Neural crest cell (in vitro differentiated cells): ENCODE measurements around the gene ZC2HC1B. TPM values are rescaled to one million over a fixed set of nuclear protein-coding genes. Genes with fewer than 3 reads are reported as not detected.

Source experiments
- DNase-seq: peaks from one replicate; pipeline ENCODE4 v3.0.0; 2021; ENCODE audit warnings: low read depth, mixed read lengths, low spot score
- H3K27ac Mint-ChIP-seq: one replicate; pipeline ENCODE4 v1.8.0; 2021; ENCODE audit warnings: mild to moderate bottlenecking, mixed read lengths; ENCODE audit not compliant: unreplicated experiment
- H3K27me3 Mint-ChIP-seq: 2 replicates; pipeline ENCODE4 v1.8.0; 2021; ENCODE audit warnings: low read depth, mild to moderate bottlenecking, mixed read lengths
- H3K36me3 Mint-ChIP-seq: 2 replicates; pipeline ENCODE4 v1.8.0; 2021; ENCODE audit warnings: low read depth, mild to moderate bottlenecking, mixed read lengths
- H3K4me1 Mint-ChIP-seq: 2 replicates; pipeline ENCODE4 v1.8.0; 2021; ENCODE audit warnings: mixed read lengths
- H3K4me3 Mint-ChIP-seq: one replicate; pipeline ENCODE4 v1.8.0; 2021; ENCODE audit warnings: mild to moderate bottlenecking, mixed read lengths
- H3K9me3 Mint-ChIP-seq: 2 replicates; pipeline ENCODE4 v1.8.0; 2021; ENCODE audit warnings: mixed read lengths
- total RNA-seq: library from RNA; stranded (reverse); gene quantifications from 2 replicates; pipeline ENCODE4 v1.2.1, GENCODE V29; 2021
- TF ChIP-seq, protein P1 (sequence below): fragments of 200-600 bp; sonication (generic); conservative IDR thresholded peaks from 2 replicates; pipeline ENCODE4 v1.5.0; 2021; ENCODE audit warnings: antibody characterized with exemption, mild to moderate bottlenecking

Gene ZC2HC1B
- total RNA-seq, 1 donor from 2014 or later, result not detected

DNA sequence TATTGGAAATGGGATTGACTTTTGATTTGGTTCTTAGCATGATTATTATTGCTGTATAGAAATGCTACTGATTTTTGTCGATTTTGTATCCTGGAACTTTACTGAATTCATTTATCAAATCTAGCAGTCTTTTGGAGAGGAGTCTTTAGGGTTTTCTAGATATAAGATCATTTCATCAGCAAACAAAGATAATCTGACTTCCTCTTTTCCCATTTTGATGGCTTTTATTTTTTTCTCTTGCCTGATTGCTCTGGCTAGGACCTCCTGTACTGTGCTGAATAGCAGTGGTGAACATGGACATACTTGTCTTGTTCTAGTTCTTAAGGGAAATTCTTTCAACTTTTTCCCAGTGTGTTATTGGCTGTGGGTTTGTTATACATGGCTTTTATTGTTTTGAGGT is 64.6 kb downstream of the ZC2HC1B start:
- Mint-ChIP-seq H3K27ac (no peak overlapping the region), H3K4me1 (no peaks in the 10 kb centered on the region), H3K9me3 (peaks cover 20% of the 10 kb centered on the region), H3K36me3 (peaks cover 8% of the 10 kb centered on the region), H3K4me3 (no peak overlapping the region), H3K27me3 (no peaks in the 10 kb centered on the region)
- TF ChIP-seq, protein P1, sequence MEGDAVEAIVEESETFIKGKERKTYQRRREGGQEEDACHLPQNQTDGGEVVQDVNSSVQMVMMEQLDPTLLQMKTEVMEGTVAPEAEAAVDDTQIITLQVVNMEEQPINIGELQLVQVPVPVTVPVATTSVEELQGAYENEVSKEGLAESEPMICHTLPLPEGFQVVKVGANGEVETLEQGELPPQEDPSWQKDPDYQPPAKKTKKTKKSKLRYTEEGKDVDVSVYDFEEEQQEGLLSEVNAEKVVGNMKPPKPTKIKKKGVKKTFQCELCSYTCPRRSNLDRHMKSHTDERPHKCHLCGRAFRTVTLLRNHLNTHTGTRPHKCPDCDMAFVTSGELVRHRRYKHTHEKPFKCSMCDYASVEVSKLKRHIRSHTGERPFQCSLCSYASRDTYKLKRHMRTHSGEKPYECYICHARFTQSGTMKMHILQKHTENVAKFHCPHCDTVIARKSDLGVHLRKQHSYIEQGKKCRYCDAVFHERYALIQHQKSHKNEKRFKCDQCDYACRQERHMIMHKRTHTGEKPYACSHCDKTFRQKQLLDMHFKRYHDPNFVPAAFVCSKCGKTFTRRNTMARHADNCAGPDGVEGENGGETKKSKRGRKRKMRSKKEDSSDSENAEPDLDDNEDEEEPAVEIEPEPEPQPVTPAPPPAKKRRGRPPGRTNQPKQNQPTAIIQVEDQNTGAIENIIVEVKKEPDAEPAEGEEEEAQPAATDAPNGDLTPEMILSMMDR, result no peak
- DNase-seq, result no peak

- Mint-ChIP-seq H3K27me3 (no peaks in the 10 kb centered on the region), H3K4me3 (no peak overlapping the region), H3K36me3 (peaks cover 8% of the 10 kb centered on the region), H3K27ac (no peak overlapping the region), H3K4me1 (no peaks in the 10 kb centered on the region), H3K9me3 (peaks cover 18% of the 10 kb centered on the region)
- DNase-seq, result no peak
- TF ChIP-seq, protein P1, result no peak
Observed at GRCh38 chr6:143929975-143930374, 65.7 kb downstream of the ZC2HC1B start.

DNA sequence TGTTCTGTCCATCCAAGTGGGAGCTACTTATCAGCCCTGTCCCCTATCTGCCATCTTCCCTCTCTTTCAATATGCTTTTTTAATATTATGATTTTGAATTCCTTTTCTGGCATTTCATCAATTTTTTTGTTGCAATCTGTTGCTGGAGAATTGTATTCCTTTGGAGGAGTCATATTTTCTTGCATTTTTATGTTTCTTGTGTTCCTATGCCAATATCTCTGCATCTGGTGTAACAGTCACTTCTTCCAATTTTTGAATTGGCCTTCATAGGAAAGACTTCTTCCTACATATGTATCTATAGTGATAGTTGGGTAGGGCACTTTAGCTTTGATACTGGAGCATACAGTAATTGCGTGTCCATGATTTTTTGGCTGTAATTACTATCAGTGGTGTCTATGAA is 70.1 kb downstream of the ZC2HC1B start:
- Mint-ChIP-seq H3K36me3 (peaks cover 3% of the 10 kb centered on the region), H3K27me3 (no peaks in the 10 kb centered on the region), H3K4me3 (no peak overlapping the region), H3K4me1 (peaks cover 2% of the 10 kb centered on the region), H3K9me3 (peaks cover 13% of the 10 kb centered on the region), H3K27ac (no peak overlapping the region)
- DNase-seq, result no peak
- TF ChIP-seq, protein P1, result no peak

DNA sequence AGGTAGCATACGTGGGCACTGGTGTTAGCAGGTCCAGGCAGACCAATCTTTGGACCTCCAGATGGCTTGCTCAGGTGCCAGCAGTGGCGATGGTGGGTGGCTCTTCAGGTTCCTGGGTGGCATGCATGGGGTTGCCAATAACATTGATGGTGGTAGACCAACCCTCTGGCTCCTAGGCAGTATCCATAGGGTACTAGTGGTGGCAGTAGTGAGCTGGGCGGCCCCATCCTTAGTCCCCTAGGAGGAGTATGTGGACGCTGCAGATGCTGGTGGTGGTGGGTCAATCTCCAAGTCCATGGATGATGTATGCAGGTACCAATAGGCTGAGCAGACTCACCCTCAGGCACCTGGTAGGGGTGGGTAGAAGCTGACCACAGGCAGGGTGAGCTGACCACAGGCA is 70.6 kb downstream of the ZC2HC1B start:
- H3K27ac Mint-ChIP-seq, result no peak overlapping the region
- peaks cover 7% of the 10 kb centered on the region for H3K4me1 Mint-ChIP-seq
- H3K9me3 Mint-ChIP-seq, result peaks cover 12% of the 10 kb centered on the region
- TF ChIP-seq, protein P1, result no peak
- no peak overlapping the region for H3K4me3 Mint-ChIP-seq
- no peak for DNase-seq
- no peaks in the 10 kb centered on the region for H3K27me3 Mint-ChIP-seq
- H3K36me3 Mint-ChIP-seq, result peaks cover 3% of the 10 kb centered on the region

- TF ChIP-seq, protein P1, result no peak
- H3K9me3 Mint-ChIP-seq, result peaks cover 6% of the 10 kb centered on the region
- no peak overlapping the region for H3K27ac Mint-ChIP-seq
- peaks cover 3% of the 10 kb centered on the region for H3K36me3 Mint-ChIP-seq
- no peak overlapping the region for H3K4me3 Mint-ChIP-seq
- DNase-seq, result no peak
- H3K27me3 Mint-ChIP-seq, result peaks cover 2% of the 10 kb centered on the region
- H3K4me1 Mint-ChIP-seq, result peaks cover 11% of the 10 kb centered on the region
Observed at GRCh38 chr6:143936347-143936746, 72.1 kb downstream of the ZC2HC1B start.
